ENCODE data around the gene SARS2. TPM values are rescaled to one million over a fixed set of nuclear protein-coding genes. Genes with fewer than 3 reads are reported as not detected.
A peak's percentile ranks its signal among the peaks of the same experiment; 100 is the strongest.
"Not testable (repeated sequence)": the region's sequence is repeated elsewhere in the genome, so short reads cannot be mapped to it uniquely, and the experiment has no call there.

Gene SARS2
- 6.4 TPM for total RNA-seq

DNA sequence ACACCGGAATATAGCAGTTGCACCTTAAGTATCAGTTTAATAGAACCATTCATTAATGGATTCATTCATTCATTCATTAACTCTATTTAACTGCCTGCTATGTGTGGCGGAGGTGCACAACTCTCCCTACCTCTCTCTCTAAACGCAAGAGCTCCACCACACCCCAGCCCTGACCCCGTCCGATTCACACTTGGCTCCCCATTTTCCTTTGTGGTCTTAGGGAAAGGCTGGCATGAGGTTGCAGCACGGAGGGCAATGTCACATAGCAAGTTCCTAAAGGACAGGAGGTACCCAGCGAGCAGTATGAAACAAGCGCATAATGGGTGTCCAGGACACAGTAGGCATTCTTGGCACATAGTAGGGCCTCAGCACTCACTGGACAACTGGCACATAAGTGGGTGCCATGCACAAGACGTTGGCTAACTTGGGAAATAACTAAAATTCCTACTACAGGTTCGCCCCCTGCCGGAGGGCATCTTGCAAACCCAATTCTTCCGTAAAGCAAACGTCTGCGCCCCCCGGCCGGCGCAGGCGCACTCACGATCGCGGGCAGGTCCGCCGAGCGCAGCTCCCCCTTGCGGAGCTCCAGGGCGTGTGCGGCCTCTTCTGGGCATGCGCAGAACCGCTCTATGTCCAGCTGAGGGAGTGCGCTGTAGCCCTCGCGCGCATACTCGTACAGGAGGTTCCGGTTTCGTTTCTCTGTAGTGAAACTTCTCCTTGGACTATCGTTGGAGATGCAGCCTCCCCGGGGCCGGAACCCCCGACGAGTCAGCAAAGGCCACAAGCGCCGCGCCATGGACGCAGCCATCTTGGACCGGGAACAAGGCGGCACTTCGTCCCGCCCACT is at the start of gene SARS2:
Gene SARS2 (minus strand): TSS at position 835 of the 847 bp plus-strand sequence. CDS start 27 bp downstream, at position 808.
- H3K4me3 ChIP-seq (ENCODE audit: low read length) = peak within 1 kb of the TSS; percentile 73
- no peaks in the 10 kb centered on the region for H3K27me3 ChIP-seq (ENCODE audit: insufficient read depth, low read length)
- H3K9me3 ChIP-seq (ENCODE audit: low read depth, low read length) = no peaks in the 10 kb centered on the region
- peaks cover 40% of the 10 kb centered on the region for H3K4me1 ChIP-seq (ENCODE audit: insufficient read depth, low read length)

- H3K4me3 ChIP-seq (ENCODE audit: low read length) = no peak overlapping the region
- H3K27me3 ChIP-seq (ENCODE audit: insufficient read depth, low read length) = peaks cover 15% of the 10 kb centered on the region
- H3K4me1 ChIP-seq (ENCODE audit: insufficient read depth, low read length) = peaks cover 4% of the 10 kb centered on the region
- no peaks in the 10 kb centered on the region for H3K9me3 ChIP-seq (ENCODE audit: low read depth, low read length)
These were observed 49.2 kb upstream of the SARS2 start for GRCh38 chr19:38979812-38980211.

DNA sequence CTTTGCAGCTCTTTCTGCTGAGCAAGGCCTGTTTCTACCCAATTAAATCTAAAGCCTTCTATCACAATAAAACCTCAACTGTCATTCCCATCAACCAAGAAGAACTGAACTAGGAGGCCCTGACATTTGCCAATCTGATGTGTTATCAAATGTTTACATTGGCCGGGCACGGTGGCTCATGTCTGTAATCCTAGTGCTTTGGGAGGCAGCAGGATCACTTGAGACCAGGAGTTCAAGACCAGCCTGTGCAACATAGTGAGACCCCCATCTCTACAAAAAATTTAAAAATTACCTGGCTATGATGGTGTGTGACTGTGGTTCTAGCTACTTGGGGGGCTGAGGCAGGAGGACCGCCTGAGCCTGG is 47.7 kb upstream of the SARS2 start:
- H3K4me3 ChIP-seq (ENCODE audit: low read length) = no peak overlapping the region
- peaks cover 21% of the 10 kb centered on the region for H3K27me3 ChIP-seq (ENCODE audit: insufficient read depth, low read length)
- H3K9me3 ChIP-seq (ENCODE audit: low read depth, low read length) = no peaks in the 10 kb centered on the region
- peaks cover 4% of the 10 kb centered on the region for H3K4me1 ChIP-seq (ENCODE audit: insufficient read depth, low read length)

- H3K4me1 ChIP-seq (ENCODE audit: insufficient read depth, low read length) = peaks cover 4% of the 10 kb centered on the region
- no peaks in the 10 kb centered on the region for H3K9me3 ChIP-seq (ENCODE audit: low read depth, low read length)
- H3K27me3 ChIP-seq (ENCODE audit: insufficient read depth, low read length) = peaks cover 21% of the 10 kb centered on the region
- H3K4me3 ChIP-seq (ENCODE audit: low read length) = no peak overlapping the region
These were observed 47.1 kb upstream of the SARS2 start for GRCh38 chr19:38977445-38978325.

- no peaks in the 10 kb centered on the region for H3K9me3 ChIP-seq (ENCODE audit: low read depth, low read length)
- H3K4me3 ChIP-seq (ENCODE audit: low read length) = no peak overlapping the region
- H3K4me1 ChIP-seq (ENCODE audit: insufficient read depth, low read length) = peaks cover 4% of the 10 kb centered on the region
- H3K27me3 ChIP-seq (ENCODE audit: insufficient read depth, low read length) = peaks cover 21% of the 10 kb centered on the region
These were observed 45.3 kb upstream of the SARS2 start for GRCh38 chr19:38975861-38976271.

DNA sequence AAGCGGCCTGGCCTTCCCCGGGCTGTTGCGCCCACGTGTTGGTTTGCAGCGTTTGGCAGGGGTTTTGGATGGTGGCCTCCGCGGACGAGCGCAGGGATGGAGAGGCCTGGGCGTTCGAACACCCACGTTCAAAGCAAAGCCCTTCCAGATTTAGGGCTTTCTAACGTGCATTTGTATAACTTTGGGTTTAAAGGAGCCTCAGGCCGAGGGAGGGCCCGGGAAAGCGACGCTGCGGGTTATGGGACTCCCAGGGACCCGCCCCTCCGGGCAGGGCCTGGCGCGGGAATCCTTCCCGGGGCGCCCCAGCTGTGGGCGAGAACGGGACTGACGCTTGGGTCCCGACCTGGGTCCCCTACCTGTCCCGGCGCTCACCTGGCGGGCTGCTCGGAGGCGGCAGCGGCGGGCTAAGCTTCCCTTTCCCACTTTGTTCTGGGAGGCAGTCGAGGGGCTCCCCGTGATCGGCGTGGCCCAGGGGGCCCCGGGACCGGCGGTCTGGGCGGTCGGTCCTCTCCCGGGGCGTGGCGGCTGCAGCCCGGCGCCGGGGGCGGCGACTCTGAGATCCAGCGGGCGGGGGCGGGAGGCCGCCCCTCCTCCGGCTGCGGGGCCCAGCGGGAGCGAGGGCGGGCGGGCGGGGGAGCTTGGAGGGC is 44.8 kb upstream of the SARS2 start, which contains the start of gene FBXO17:
Gene FBXO17 (minus strand): TSS at position 529 of the 647 bp plus-strand sequence. CDS start 25,423 bp downstream, outside the sequence.
- Histone ChIP-seq H3K4me1 (ENCODE audit: insufficient read depth, low read length) (peaks cover 4% of the 10 kb centered on the region), H3K4me3 (ENCODE audit: low read length) (no peak within 1 kb of the TSS), H3K9me3 (ENCODE audit: low read depth, low read length) (no peaks in the 10 kb centered on the region), H3K27me3 (ENCODE audit: insufficient read depth, low read length) (peaks cover 21% of the 10 kb centered on the region)

DNA sequence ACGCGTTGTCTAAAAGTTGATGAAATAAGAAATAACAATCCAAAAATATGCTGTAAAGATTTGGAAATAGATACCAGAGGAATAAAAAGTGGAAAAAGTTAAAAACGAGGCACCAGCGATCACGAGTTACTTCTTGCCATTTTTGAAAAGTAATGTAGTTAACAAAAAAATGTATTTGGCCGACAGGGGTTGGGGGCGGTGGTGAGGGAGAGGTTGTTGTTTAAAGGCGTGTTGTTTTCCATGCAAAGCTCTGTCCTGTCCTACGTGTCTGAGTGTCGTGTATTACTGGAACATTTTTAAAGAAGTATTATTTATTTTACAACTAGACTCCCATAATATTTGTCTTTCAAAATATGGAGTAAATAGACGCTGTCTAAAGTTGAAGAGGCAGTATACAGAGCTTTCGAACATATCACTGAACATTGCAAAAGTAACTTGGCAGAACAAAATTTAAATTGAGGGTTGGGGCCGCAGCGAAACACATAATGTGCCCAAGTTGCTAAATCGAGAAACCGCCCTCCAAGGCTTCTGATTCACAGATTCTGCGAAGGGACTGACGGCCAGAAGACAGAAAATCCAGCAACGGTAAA is 44.2 kb upstream of the SARS2 start:
- no peaks in the 10 kb centered on the region for H3K9me3 ChIP-seq (ENCODE audit: low read depth, low read length)
- peaks cover 21% of the 10 kb centered on the region for H3K27me3 ChIP-seq (ENCODE audit: insufficient read depth, low read length)
- no peak overlapping the region for H3K4me3 ChIP-seq (ENCODE audit: low read length)

GRCh38 chr19:38971672-38972071 is 41.1 kb upstream of the SARS2 start:
- Histone ChIP-seq H3K27me3 (ENCODE audit: insufficient read depth, low read length) (peaks cover 21% of the 10 kb centered on the region), H3K4me1 (ENCODE audit: insufficient read depth, low read length) (peaks cover 4% of the 10 kb centered on the region), H3K9me3 (ENCODE audit: low read depth, low read length) (no peaks in the 10 kb centered on the region), H3K4me3 (ENCODE audit: low read length) (no peak overlapping the region)

More for the DNA sequence above, 44.2 kb upstream of the SARS2 start:
- peaks cover 4% of the 10 kb centered on the region for H3K4me1 ChIP-seq (ENCODE audit: insufficient read depth, low read length)

DNA sequence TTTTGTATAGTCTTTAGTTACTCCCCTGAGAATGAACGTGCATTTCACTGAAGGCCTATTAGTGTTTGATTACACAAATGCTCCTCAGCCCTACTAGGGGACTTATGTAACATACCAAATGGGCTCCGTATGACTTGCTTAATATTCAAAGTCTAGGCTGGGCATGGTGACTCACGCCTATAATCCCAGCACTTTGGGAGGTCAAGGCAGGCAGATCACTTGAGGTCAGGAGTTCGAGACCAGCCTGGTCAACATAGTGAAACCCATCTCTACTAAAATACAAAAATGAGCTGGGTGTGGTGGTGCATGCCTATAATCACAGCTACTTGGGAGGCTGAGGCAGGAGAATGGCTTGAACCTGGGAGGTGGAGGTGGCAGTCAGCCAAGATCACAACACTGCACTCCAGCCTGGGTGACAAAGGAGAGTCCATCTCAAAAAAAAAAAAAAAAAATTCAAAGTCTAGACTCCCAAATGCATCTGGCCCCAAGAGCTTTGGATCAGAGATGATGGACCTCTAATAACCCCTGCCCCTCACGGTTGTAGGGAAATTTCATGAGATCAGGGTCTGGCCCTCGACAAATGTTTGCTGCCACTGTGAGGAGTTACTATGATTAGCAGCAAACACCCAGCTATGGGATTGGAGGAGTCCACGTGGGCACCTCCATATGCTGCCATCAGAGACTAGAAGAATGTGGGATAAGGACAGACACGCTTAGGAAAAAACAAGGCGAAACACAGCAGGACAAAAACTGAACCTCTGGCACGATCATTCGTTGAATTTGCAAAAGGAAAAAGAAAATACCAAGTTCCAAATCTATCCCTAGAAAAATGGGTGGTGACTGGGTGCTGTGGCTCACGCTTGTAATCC is 40.3 kb upstream of the SARS2 start:
- H3K4me1 ChIP-seq (ENCODE audit: insufficient read depth, low read length) = peaks cover 4% of the 10 kb centered on the region
- peaks cover 13% of the 10 kb centered on the region for H3K27me3 ChIP-seq (ENCODE audit: insufficient read depth, low read length)
- H3K4me3 ChIP-seq (ENCODE audit: low read length) = no peak overlapping the region
- no peaks in the 10 kb centered on the region for H3K9me3 ChIP-seq (ENCODE audit: low read depth, low read length)

- not testable (repeated sequence) for H3K9me3 ChIP-seq (ENCODE audit: low read depth, low read length); H3K27me3 ChIP-seq (ENCODE audit: insufficient read depth, low read length); H3K4me1 ChIP-seq (ENCODE audit: insufficient read depth, low read length); H3K4me3 ChIP-seq (ENCODE audit: low read length)
These were observed 35.6 kb upstream of the SARS2 start for GRCh38 chr19:38966149-38966548.

- no peaks in the 10 kb centered on the region for H3K9me3 ChIP-seq (ENCODE audit: low read depth, low read length)
- no peaks in the 10 kb centered on the region for H3K27me3 ChIP-seq (ENCODE audit: insufficient read depth, low read length)
- H3K4me1 ChIP-seq (ENCODE audit: insufficient read depth, low read length) = no peaks in the 10 kb centered on the region
- no peak overlapping the region for H3K4me3 ChIP-seq (ENCODE audit: low read length)
These were observed 34.2 kb upstream of the SARS2 start for GRCh38 chr19:38964738-38965137.

- no peaks in the 10 kb centered on the region for H3K27me3 ChIP-seq (ENCODE audit: insufficient read depth, low read length)
- no peaks in the 10 kb centered on the region for H3K4me1 ChIP-seq (ENCODE audit: insufficient read depth, low read length)
- no peaks in the 10 kb centered on the region for H3K9me3 ChIP-seq (ENCODE audit: low read depth, low read length)
- H3K4me3 ChIP-seq (ENCODE audit: low read length) = no peak overlapping the region
These were observed 29.1 kb upstream of the SARS2 start for GRCh38 chr19:38959618-38960017.

DNA sequence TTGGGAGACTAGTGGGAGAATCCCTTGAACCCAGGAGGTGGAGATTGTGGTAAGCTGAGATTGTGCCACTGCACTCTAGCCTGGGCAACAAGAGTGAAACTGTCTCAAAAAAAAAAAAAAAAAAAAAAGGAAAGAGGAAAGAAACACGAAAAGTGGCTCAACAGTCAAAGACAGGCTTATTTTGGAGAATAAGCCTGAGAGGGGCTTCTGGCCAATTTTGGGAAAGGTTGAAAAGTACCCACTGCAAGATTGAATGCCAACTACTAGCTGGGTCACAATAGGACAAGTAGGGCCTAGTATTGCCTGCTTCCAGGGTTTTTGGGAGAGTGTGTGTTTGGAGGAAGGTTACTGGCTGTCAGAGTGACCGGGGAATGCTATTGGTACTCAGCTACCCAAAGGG is 27.7 kb upstream of the SARS2 start:
- Histone ChIP-seq H3K4me1 (ENCODE audit: insufficient read depth, low read length) (no peaks in the 10 kb centered on the region), H3K9me3 (ENCODE audit: low read depth, low read length) (no peaks in the 10 kb centered on the region), H3K27me3 (ENCODE audit: insufficient read depth, low read length) (no peaks in the 10 kb centered on the region), H3K4me3 (ENCODE audit: low read length) (no peak overlapping the region)

GRCh38 chr19:38956264-38956663 is 25.7 kb upstream of the SARS2 start:
- no peaks in the 10 kb centered on the region for H3K4me1 ChIP-seq (ENCODE audit: insufficient read depth, low read length)
- H3K9me3 ChIP-seq (ENCODE audit: low read depth, low read length) = no peaks in the 10 kb centered on the region
- H3K4me3 ChIP-seq (ENCODE audit: low read length) = no peak overlapping the region
- H3K27me3 ChIP-seq (ENCODE audit: insufficient read depth, low read length) = no peaks in the 10 kb centered on the region
